ENCODE results near the gene FBXO38. TPM values are rescaled to one million over a fixed set of nuclear protein-coding genes. Genes with fewer than 3 reads are reported as not detected.

FBXO38 gene
- 17.6 TPM for polyA plus RNA-seq (2013, experiment 1 of 2)
- 17.4 TPM for polyA plus RNA-seq (2013, experiment 2 of 2)

GRCh38 chr5:148383564-148384379 lies at the start of gene FBXO38:
FBXO38 (plus strand) TSS chr5:148383958; CDS start chr5:148394777, 10,819 bp downstream.
- H2AFZ ChIP-seq (ENCODE audit: low read length), result peak within 1 kb of the TSS; percentile 84
- H3K27me3 ChIP-seq (ENCODE audit: control insufficient read depth in 3 of 3, insufficient read depth in 3 of 3, low read depth in 1 of 3, low read length in 3 of 3), result no peaks in the 10 kb centered on the region
- no peak within 1 kb of the TSS for H3K14ac ChIP-seq (ENCODE audit: low read length)
- no peak within 1 kb of the TSS for H2BK5ac ChIP-seq (ENCODE audit: low read length)
- no peak within 1 kb of the TSS for H2BK15ac ChIP-seq (ENCODE audit: low read length)
- WGBS, 2 donors (ENCODE audit: extremely low coverage in 2 of 2, insufficient read length in 2 of 2, insufficient replicate concordance in 1 of 2), result no CpG with 5 or more reads among the region's 45 CpGs
- H3K4me2 ChIP-seq (ENCODE audit: insufficient read depth, low read length, poor library complexity, severe bottlenecking), result peak within 1 kb of the TSS; percentile 51
- H3K4me1 ChIP-seq (ENCODE audit: control insufficient read depth in 2 of 2, insufficient read depth in 1 of 2, low read depth in 1 of 2, low read length in 2 of 2), result peaks cover 3 to 5% of the 10 kb centered on the region in 2 donors
- peak within 1 kb of the TSS; percentile 84 for H3K9ac ChIP-seq (ENCODE audit: low read depth, low read length, poor library complexity)
- H3K4ac ChIP-seq (ENCODE audit: low read length), result no peak within 1 kb of the TSS
- H3K18ac ChIP-seq (ENCODE audit: low read length), result peak within 1 kb of the TSS; percentile 20
- no peak within 1 kb of the TSS for H2BK12ac ChIP-seq (ENCODE audit: low read length)
- no peaks in the 10 kb centered on the region for H3K9me3 ChIP-seq (replicated peaks in 1 of 2; ENCODE audit: control insufficient read depth in 2 of 2, insufficient read depth in 1 of 2, low read depth in 1 of 2, low read length in 2 of 2)
- H4K91ac ChIP-seq (ENCODE audit: low read depth, low read length, poor library complexity), result peak within 1 kb of the TSS; percentile 40
- DNase-seq (ENCODE audit: low spot score), result peak; percentile 92
- peak within 1 kb of the TSS; percentile 58 to 86 for H3K4me3 ChIP-seq (ENCODE audit: low read length in 2 of 2)
- H2BK120ac ChIP-seq (ENCODE audit: low read depth, low read length), result no peak within 1 kb of the TSS
- H3K23ac ChIP-seq (ENCODE audit: low read depth, low read length, poor library complexity), result no peak within 1 kb of the TSS
- peaks cover 6% of the 10 kb centered on the region for H3K79me1 ChIP-seq (ENCODE audit: low read depth, low read length)
- H4K8ac ChIP-seq (ENCODE audit: low read depth, low read length), result no peak within 1 kb of the TSS
- H3K36me3 ChIP-seq (replicated peaks in 1 of 2; ENCODE audit: control insufficient read depth in 2 of 2, insufficient read depth in 2 of 2, low read length in 2 of 2), result peaks cover 0 to 20% of the 10 kb centered on the region in 2 donors
- no peak within 1 kb of the TSS for H3K27ac ChIP-seq (replicated peaks; ENCODE audit: low read length)
- H2AK5ac ChIP-seq (ENCODE audit: low read depth, low read length), result no peak within 1 kb of the TSS

GRCh38 chr5:148335259-148335658 lies 48.5 kb upstream of the FBXO38 start, which contains the start of gene SPINK9:
SPINK9 (plus strand) TSS chr5:148335559; CDS start chr5:148335614, 55 bp downstream.
- no peak within 1 kb of the TSS for H3K4me3 ChIP-seq (ENCODE audit: low read length in 2 of 2)
- no peak within 1 kb of the TSS for H2BK5ac ChIP-seq (ENCODE audit: low read length)
- no peak within 1 kb of the TSS for H2AFZ ChIP-seq (ENCODE audit: low read length)
- H3K23ac ChIP-seq (ENCODE audit: low read depth, low read length, poor library complexity), result no peak within 1 kb of the TSS
- no peak within 1 kb of the TSS for H3K18ac ChIP-seq (ENCODE audit: low read length)
- no peaks in the 10 kb centered on the region for H3K9me3 ChIP-seq (replicated peaks in 1 of 2; ENCODE audit: control insufficient read depth in 2 of 2, insufficient read depth in 1 of 2, low read depth in 1 of 2, low read length in 2 of 2)
- no peak within 1 kb of the TSS for H3K4ac ChIP-seq (ENCODE audit: low read length)
- no peak within 1 kb of the TSS for H4K8ac ChIP-seq (ENCODE audit: low read depth, low read length)
- peaks cover 0 to 9% of the 10 kb centered on the region in 2 donors for H3K4me1 ChIP-seq (ENCODE audit: control insufficient read depth in 2 of 2, insufficient read depth in 1 of 2, low read depth in 1 of 2, low read length in 2 of 2)
- H3K79me1 ChIP-seq (ENCODE audit: low read depth, low read length), result no peaks in the 10 kb centered on the region
- H3K9ac ChIP-seq (ENCODE audit: low read depth, low read length, poor library complexity), result no peak within 1 kb of the TSS
- no peak within 1 kb of the TSS for H2BK12ac ChIP-seq (ENCODE audit: low read length)
- H2BK15ac ChIP-seq (ENCODE audit: low read length), result no peak within 1 kb of the TSS
- no peak within 1 kb of the TSS for H3K14ac ChIP-seq (ENCODE audit: low read length)
- no peaks in the 10 kb centered on the region for H3K36me3 ChIP-seq (replicated peaks in 1 of 2; ENCODE audit: control insufficient read depth in 2 of 2, insufficient read depth in 2 of 2, low read length in 2 of 2)
- WGBS, 2 donors (ENCODE audit: extremely low coverage in 2 of 2, insufficient read length in 2 of 2, insufficient replicate concordance in 1 of 2), result no CpG with 5 or more reads among the region's 3 CpGs
- no peaks in the 10 kb centered on the region for H3K27me3 ChIP-seq (ENCODE audit: control insufficient read depth in 3 of 3, insufficient read depth in 3 of 3, low read depth in 1 of 3, low read length in 3 of 3)
- H3K27ac ChIP-seq (replicated peaks; ENCODE audit: low read length), result no peak within 1 kb of the TSS
- no peak within 1 kb of the TSS for H4K91ac ChIP-seq (ENCODE audit: low read depth, low read length, poor library complexity)
- H2AK5ac ChIP-seq (ENCODE audit: low read depth, low read length), result no peak within 1 kb of the TSS
- no peak for DNase-seq (ENCODE audit: low spot score)
- H2BK120ac ChIP-seq (ENCODE audit: low read depth, low read length), result no peak within 1 kb of the TSS
- no peak within 1 kb of the TSS for H3K4me2 ChIP-seq (ENCODE audit: insufficient read depth, low read length, poor library complexity, severe bottlenecking)

GRCh38 chr5:148336704-148337435 lies 46.9 kb upstream of the FBXO38 start:
- Histone ChIP-seq H2BK5ac (ENCODE audit: low read length) (no peak overlapping the region), H3K27me3 (ENCODE audit: control insufficient read depth in 3 of 3, insufficient read depth in 3 of 3, low read depth in 1 of 3, low read length in 3 of 3) (no peaks in the 10 kb centered on the region), H3K27ac (replicated peaks; ENCODE audit: low read length) (no peak overlapping the region), H3K4ac (ENCODE audit: low read length) (no peak overlapping the region), H3K14ac (ENCODE audit: low read length) (no peak overlapping the region), H3K23ac (ENCODE audit: low read depth, low read length, poor library complexity) (no peak overlapping the region), H3K4me2 (ENCODE audit: insufficient read depth, low read length, poor library complexity, severe bottlenecking) (no peak overlapping the region), H2AFZ (ENCODE audit: low read length) (no peak overlapping the region), H3K4me3 (ENCODE audit: low read length in 2 of 2) (no peak overlapping the region), H3K9me3 (replicated peaks in 1 of 2; ENCODE audit: control insufficient read depth in 2 of 2, insufficient read depth in 1 of 2, low read depth in 1 of 2, low read length in 2 of 2) (no peaks in the 10 kb centered on the region), H2BK15ac (ENCODE audit: low read length) (no peak overlapping the region), H3K9ac (ENCODE audit: low read depth, low read length, poor library complexity) (no peak overlapping the region), H2BK120ac (ENCODE audit: low read depth, low read length) (no peak overlapping the region), H3K18ac (ENCODE audit: low read length) (no peak overlapping the region), H4K8ac (ENCODE audit: low read depth, low read length) (no peak overlapping the region), H3K36me3 (replicated peaks in 1 of 2; ENCODE audit: control insufficient read depth in 2 of 2, insufficient read depth in 2 of 2, low read length in 2 of 2) (no peaks in the 10 kb centered on the region), H3K79me1 (ENCODE audit: low read depth, low read length) (no peaks in the 10 kb centered on the region), H3K4me1 (ENCODE audit: control insufficient read depth in 2 of 2, insufficient read depth in 1 of 2, low read depth in 1 of 2, low read length in 2 of 2) (peaks cover 0 to 9% of the 10 kb centered on the region in 2 donors), H2AK5ac (ENCODE audit: low read depth, low read length) (no peak overlapping the region), H2BK12ac (ENCODE audit: low read length) (no peak overlapping the region), H4K91ac (ENCODE audit: low read depth, low read length, poor library complexity) (no peak overlapping the region)
- no peak for DNase-seq (ENCODE audit: low spot score)
- no CpG with 5 or more reads among the region's 3 CpGs for WGBS, 2 donors (ENCODE audit: extremely low coverage in 2 of 2, insufficient read length in 2 of 2, insufficient replicate concordance in 1 of 2)

Measured in neuronal stem cell (in vitro differentiated cells).